Cardiac muscle cell (in vitro differentiated cells and primary cell): ENCODE measurements around the gene CFAP70. TPM values are rescaled to one million over a fixed set of nuclear protein-coding genes. Genes with fewer than 3 reads are reported as not detected.

Source experiments
- DNase-seq, 2 donors: peaks; one replicate each; pipeline versions ENCODE4 v3.0.0 to v3.0.0-alpha.2; 2010 to 2017; ENCODE audit warnings: low read depth in 1 of 2, low spot score in 1 of 2
- H3K27ac ChIP-seq: fragments of 200-600 bp; sonication (generic); 2 replicates; pipeline ENCODE4 v1.5.1; 2016
- H3K27me3 ChIP-seq: fragments of 200-600 bp; sonication (generic); 2 replicates; pipeline ENCODE4 v1.6.0; 2016; ENCODE audit warnings: control low read depth
- H3K36me3 ChIP-seq: fragments of 200-600 bp; sonication (generic); 2 replicates; pipeline ENCODE4 v1.5.1; 2016; ENCODE audit warnings: control low read depth
- H3K4me1 ChIP-seq: fragments of 200-600 bp; sonication (generic); 2 replicates; pipeline ENCODE4 v1.8.1; 2017; ENCODE audit warnings: low read depth, mild to moderate bottlenecking, mixed run types
- H3K4me3 ChIP-seq: fragments of 200-600 bp; sonication (generic); 2 replicates; pipeline ENCODE4 v1.5.1; 2016; ENCODE audit warnings: mild to moderate bottlenecking
- H3K9me3 ChIP-seq: fragments of 200-600 bp; sonication (generic); 2 replicates; pipeline ENCODE4 v1.5.1; 2017; ENCODE audit warnings: low read depth, mild to moderate bottlenecking, control low read depth
- CTCF ChIP-seq: IDR thresholded peaks from 2 replicates; pipeline ENCODE4 v1.5.1; 2012; ENCODE audit warnings: low read depth, mild to moderate bottlenecking, low read length
- polyA plus RNA-seq: library from polyadenylated mRNA; unstranded; fragments of >200 nt; fragmentation: Nextera tagmentation; extraction: Ambion mirVana; gene quantifications from 2 replicates; pipeline ENCODE4 v1.2.1, GENCODE V29; 2016
- total RNA-seq: library from RNA; depleted of rRNA; stranded (reverse); fragments of >200 nt; gene quantifications from 2 replicates; pipeline ENCODE4 v1.2.3, GENCODE V29; 2016

Gene CFAP70
- total and polyA plus RNA-seq, 2 experiments from 2014 or later: 1.9 to 4.0 TPM

GRCh38 chr10:73310475-73310874 is 48.2 kb downstream of the CFAP70 start:
- Histone ChIP-seq H3K4me1 (no peaks in the 10 kb centered on the region), H3K27ac (no peak overlapping the region), H3K9me3 (no peaks in the 10 kb centered on the region), H3K4me3 (no peak overlapping the region), H3K36me3 (no peaks in the 10 kb centered on the region), H3K27me3 (no peaks in the 10 kb centered on the region)
- TF ChIP-seq CTCF: no peak
- DNase-seq: no peak

- Histone ChIP-seq H3K9me3 (no peaks in the 10 kb centered on the region), H3K27me3 (no peaks in the 10 kb centered on the region), H3K4me3 (no peak overlapping the region), H3K4me1 (no peaks in the 10 kb centered on the region), H3K36me3 (no peaks in the 10 kb centered on the region), H3K27ac (no peak overlapping the region)
- DNase-seq: no peak
- TF ChIP-seq CTCF: no peak
Measured at GRCh38 chr10:73307203-73307800, 51.4 kb downstream of the CFAP70 start.

GRCh38 chr10:73306171-73306708 is 52.4 kb downstream of the CFAP70 start:
- no peak for DNase-seq
- no peak for TF ChIP-seq CTCF

GRCh38 chr10:73296946-73297345 is 61.7 kb downstream of the CFAP70 start:
- no peak for DNase-seq
- no peaks in the 10 kb centered on the region for H3K27me3 ChIP-seq
- no peak overlapping the region for H3K27ac ChIP-seq
- no peaks in the 10 kb centered on the region for H3K4me1 ChIP-seq
- no peak overlapping the region for H3K4me3 ChIP-seq
- H3K36me3 ChIP-seq: no peaks in the 10 kb centered on the region
- no peak for TF ChIP-seq CTCF
- H3K9me3 ChIP-seq: no peaks in the 10 kb centered on the region

More at GRCh38 chr10:73306171-73306708, 52.4 kb downstream of the CFAP70 start:
- Histone ChIP-seq H3K4me3 (no peak overlapping the region), H3K27me3 (no peaks in the 10 kb centered on the region), H3K27ac (no peak overlapping the region), H3K4me1 (no peaks in the 10 kb centered on the region), H3K9me3 (no peaks in the 10 kb centered on the region), H3K36me3 (no peaks in the 10 kb centered on the region)

- no peaks in the 10 kb centered on the region for H3K4me1 ChIP-seq
- no peaks in the 10 kb centered on the region for H3K9me3 ChIP-seq
- DNase-seq: no peak
- H3K36me3 ChIP-seq: no peaks in the 10 kb centered on the region
- no peak overlapping the region for H3K27ac ChIP-seq
- TF ChIP-seq CTCF: no peak
- H3K27me3 ChIP-seq: no peaks in the 10 kb centered on the region
- no peak overlapping the region for H3K4me3 ChIP-seq
Measured at GRCh38 chr10:73293461-73293860, 65.2 kb downstream of the CFAP70 start.
